ENCODE data around the gene WFDC1. TPM values are rescaled to one million over a fixed set of nuclear protein-coding genes. Genes with fewer than 3 reads are reported as not detected.

Gene WFDC1
- polyA plus RNA-seq, 1 of the 3 experiments (the other 2 are of a cell fraction), result 0.03 TPM

DNA sequence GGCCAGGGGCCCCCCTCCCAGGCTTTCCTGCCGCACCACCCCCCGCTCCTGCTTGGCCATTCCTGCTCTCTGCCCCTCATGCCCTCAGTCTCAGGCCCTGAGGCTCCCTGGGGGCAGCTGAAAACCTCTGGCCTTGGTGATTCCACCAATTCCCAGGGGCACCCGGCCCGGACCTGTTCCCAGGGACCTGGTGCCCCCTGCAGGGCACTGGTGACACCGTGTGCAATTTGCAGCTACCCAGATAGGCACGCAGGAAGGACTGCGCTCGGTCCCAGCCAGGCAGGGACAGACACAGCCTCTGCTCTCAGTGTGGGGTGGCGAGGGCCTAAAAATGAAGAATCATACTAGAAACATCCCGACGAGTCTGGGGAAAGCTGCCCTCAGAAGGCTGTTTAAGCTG, 13.4 kb downstream of the WFDC1 start:
- H4K20me1 ChIP-seq (ENCODE audit: insufficient read depth), result no peaks in the 10 kb centered on the region
- H3F3A ChIP-seq (replicated peaks; ENCODE audit: insufficient read depth), result no peaks in the 10 kb centered on the region
- no peak overlapping the region for H3K9ac ChIP-seq
- TF ChIP-seq SMC3 (IDR thresholded peaks at IDR 0.05; ENCODE audit: low read depth, low read length) (peak; percentile 57), RAD21 (IDR thresholded peaks at IDR 0.05; ENCODE audit: low read length) (peak; percentile 80), JUND (IDR thresholded peaks at IDR 0.05) (no peak)
- TF ChIP-seq, protein P1, sequence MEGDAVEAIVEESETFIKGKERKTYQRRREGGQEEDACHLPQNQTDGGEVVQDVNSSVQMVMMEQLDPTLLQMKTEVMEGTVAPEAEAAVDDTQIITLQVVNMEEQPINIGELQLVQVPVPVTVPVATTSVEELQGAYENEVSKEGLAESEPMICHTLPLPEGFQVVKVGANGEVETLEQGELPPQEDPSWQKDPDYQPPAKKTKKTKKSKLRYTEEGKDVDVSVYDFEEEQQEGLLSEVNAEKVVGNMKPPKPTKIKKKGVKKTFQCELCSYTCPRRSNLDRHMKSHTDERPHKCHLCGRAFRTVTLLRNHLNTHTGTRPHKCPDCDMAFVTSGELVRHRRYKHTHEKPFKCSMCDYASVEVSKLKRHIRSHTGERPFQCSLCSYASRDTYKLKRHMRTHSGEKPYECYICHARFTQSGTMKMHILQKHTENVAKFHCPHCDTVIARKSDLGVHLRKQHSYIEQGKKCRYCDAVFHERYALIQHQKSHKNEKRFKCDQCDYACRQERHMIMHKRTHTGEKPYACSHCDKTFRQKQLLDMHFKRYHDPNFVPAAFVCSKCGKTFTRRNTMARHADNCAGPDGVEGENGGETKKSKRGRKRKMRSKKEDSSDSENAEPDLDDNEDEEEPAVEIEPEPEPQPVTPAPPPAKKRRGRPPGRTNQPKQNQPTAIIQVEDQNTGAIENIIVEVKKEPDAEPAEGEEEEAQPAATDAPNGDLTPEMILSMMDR (IDR thresholded peaks at IDR 0.05), result peak; percentile 53
- H3K4me1 ChIP-seq (ENCODE audit: control insufficient read depth in 1 of 2, insufficient read depth in 2 of 2, low read depth in 1 of 2, low read length in 1 of 2), result no peaks in the 10 kb centered on the region
- no peak overlapping the region for H2AFZ ChIP-seq (ENCODE audit: low read depth)
- POLR2A ChIA-PET, result interaction anchor here (1.1 kb wide), 1 partner anchor 223 kb away, joined by 4 read pairs; no protein-coding TSS in a partner anchor
- WGBS (ENCODE audit: low lambda C conversion rate), result 20% methylated on average over 11 of the region's 11 CpGs
- no peak overlapping the region for H3K4me2 ChIP-seq
- CTCF ChIA-PET, result interaction anchor here (0.5 to 5.2 kb wide), 44 partner anchors 9 to 1642 kb away, joined by 3 to 53 read pairs (median 4); partner anchors contain the start of genes TAF1C and WFDC1
- H3K9me3 ChIP-seq, result no peaks in the 10 kb centered on the region
- no peaks in the 10 kb centered on the region for H3K79me2 ChIP-seq (ENCODE audit: insufficient read depth)
- peaks cover 18% of the 10 kb centered on the region; the same call in 1 of the 2 replicates for H3K27me3 ChIP-seq (ENCODE audit: insufficient read depth)
- H3K36me3 ChIP-seq (replicated peaks in 1 of 2; ENCODE audit: control insufficient read depth in 1 of 2, insufficient read depth in 2 of 2, low read length in 1 of 2), result no peaks in the 10 kb centered on the region
- DNase-seq, result peak; percentile 83
- no peak overlapping the region for H3K27ac ChIP-seq (ENCODE audit: low read depth in 2 of 2, low read length in 1 of 2)
- H3K4me3 ChIP-seq (ENCODE audit: low read depth in 2 of 2, low read length in 1 of 2), result no peak overlapping the region
- no peaks in the 10 kb centered on the region for H3K9me2 ChIP-seq

DNA sequence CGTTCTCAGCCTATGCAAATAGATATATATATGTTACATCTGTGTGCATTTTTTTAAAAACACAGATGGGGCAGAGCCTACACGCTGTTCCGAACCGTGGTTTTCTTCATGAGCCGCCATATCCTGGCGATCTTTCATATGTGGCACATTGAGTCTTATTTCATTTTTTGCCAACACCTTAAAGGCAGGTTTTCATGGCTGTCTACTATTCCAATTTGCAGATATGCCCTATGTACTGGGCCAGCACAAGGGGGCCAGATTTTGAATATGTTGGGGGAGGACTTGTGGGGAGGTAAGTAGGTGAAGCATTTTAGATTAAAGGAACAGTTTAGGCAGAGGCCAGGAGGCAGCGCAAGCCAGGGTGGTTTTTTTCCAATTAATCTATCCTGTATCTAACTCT, 16.0 kb downstream of the WFDC1 start:
- ChIA-PET CTCF (no interaction called here), POLR2A (no interaction called here)
- Histone ChIP-seq H3F3A (replicated peaks; ENCODE audit: insufficient read depth) (no peaks in the 10 kb centered on the region), H2AFZ (ENCODE audit: low read depth) (no peak overlapping the region), H3K79me2 (ENCODE audit: insufficient read depth) (no peaks in the 10 kb centered on the region), H4K20me1 (ENCODE audit: insufficient read depth) (no peaks in the 10 kb centered on the region), H3K9me2 (no peaks in the 10 kb centered on the region), H3K4me3 (ENCODE audit: low read depth in 2 of 2, low read length in 1 of 2) (no peak overlapping the region), H3K27me3 (ENCODE audit: insufficient read depth) (peaks cover 26% of the 10 kb centered on the region; the same call in 1 of the 2 replicates), H3K4me1 (ENCODE audit: control insufficient read depth in 1 of 2, insufficient read depth in 2 of 2, low read depth in 1 of 2, low read length in 1 of 2) (no peaks in the 10 kb centered on the region), H3K4me2 (no peak overlapping the region), H3K36me3 (replicated peaks in 1 of 2; ENCODE audit: control insufficient read depth in 1 of 2, insufficient read depth in 2 of 2, low read length in 1 of 2) (no peaks in the 10 kb centered on the region), H3K9me3 (no peaks in the 10 kb centered on the region), H3K27ac (ENCODE audit: low read depth in 2 of 2, low read length in 1 of 2) (no peak overlapping the region), H3K9ac (no peak overlapping the region)
- WGBS (ENCODE audit: low lambda C conversion rate), result 62% methylated on average over 7 of the region's 7 CpGs
- no peak for DNase-seq
- no peak for TF ChIP-seq FOXJ3 (CRISPR knock-in tag; IDR thresholded peaks at IDR 0.05)
- no peak for TF ChIP-seq SIN3A (IDR thresholded peaks at IDR 0.05; ENCODE audit: borderline replicate concordance, low read depth, low read length)
- TF ChIP-seq ELF1 (IDR thresholded peaks at IDR 0.05), result no peak

DNA sequence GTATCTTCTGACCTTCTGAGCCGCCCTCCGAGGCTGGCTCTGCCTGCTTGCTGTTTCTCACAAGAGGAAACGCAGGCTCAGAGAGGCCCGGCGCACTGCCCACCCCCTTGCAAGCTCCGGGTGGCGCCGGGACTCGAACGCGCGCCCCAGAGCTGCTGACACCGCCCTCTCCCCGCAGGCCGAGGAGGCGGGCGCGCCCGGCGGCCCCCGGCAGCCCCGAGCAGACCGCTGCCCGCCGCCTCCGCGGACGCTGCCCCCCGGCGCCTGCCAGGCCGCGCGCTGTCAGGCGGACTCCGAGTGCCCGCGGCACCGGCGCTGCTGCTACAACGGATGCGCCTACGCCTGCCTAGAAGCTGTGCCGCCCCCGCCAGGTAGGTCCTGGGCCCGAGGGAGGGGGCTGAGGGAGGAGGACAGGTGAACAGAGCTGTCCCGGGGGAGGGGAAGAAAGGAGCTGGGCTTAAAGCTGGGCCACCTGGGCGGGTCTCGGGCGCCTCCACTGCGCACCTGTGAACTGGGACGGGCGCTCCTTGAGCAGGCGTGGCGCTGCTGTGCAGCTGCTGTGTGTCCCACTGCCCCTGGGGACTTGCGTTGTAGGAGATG, 18.2 kb downstream of the WFDC1 start:
- POLR2A ChIA-PET, result no interaction called here
- Histone ChIP-seq H3K9ac (no peak overlapping the region), H4K20me1 (ENCODE audit: insufficient read depth) (no peaks in the 10 kb centered on the region), H3K36me3 (replicated peaks in 1 of 2; ENCODE audit: control insufficient read depth in 1 of 2, insufficient read depth in 2 of 2, low read length in 1 of 2) (no peaks in the 10 kb centered on the region), H3K27me3 (ENCODE audit: insufficient read depth) (peaks cover 18% of the 10 kb centered on the region; the same call in 1 of the 2 replicates), H3F3A (replicated peaks; ENCODE audit: insufficient read depth) (no peaks in the 10 kb centered on the region), H3K4me2 (no peak overlapping the region), H3K4me1 (ENCODE audit: control insufficient read depth in 1 of 2, insufficient read depth in 2 of 2, low read depth in 1 of 2, low read length in 1 of 2) (no peaks in the 10 kb centered on the region), H3K27ac (ENCODE audit: low read depth in 2 of 2, low read length in 1 of 2) (no peak overlapping the region), H3K4me3 (ENCODE audit: low read depth in 2 of 2, low read length in 1 of 2) (no peak overlapping the region; a peak in 1 of 4 replicates), H2AFZ (ENCODE audit: low read depth) (no peak overlapping the region), H3K9me2 (no peaks in the 10 kb centered on the region), H3K79me2 (ENCODE audit: insufficient read depth) (no peaks in the 10 kb centered on the region), H3K9me3 (no peaks in the 10 kb centered on the region)
- peak; percentile 58 for DNase-seq
- TF ChIP-seq, protein P2, sequence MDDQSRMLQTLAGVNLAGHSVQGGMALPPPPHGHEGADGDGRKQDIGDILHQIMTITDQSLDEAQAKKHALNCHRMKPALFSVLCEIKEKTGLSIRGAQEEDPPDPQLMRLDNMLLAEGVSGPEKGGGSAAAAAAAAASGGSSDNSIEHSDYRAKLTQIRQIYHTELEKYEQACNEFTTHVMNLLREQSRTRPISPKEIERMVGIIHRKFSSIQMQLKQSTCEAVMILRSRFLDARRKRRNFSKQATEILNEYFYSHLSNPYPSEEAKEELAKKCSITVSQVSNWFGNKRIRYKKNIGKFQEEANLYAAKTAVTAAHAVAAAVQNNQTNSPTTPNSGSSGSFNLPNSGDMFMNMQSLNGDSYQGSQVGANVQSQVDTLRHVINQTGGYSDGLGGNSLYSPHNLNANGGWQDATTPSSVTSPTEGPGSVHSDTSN (IDR thresholded peaks at IDR 0.05), result no peak
- TF ChIP-seq, protein P3, sequence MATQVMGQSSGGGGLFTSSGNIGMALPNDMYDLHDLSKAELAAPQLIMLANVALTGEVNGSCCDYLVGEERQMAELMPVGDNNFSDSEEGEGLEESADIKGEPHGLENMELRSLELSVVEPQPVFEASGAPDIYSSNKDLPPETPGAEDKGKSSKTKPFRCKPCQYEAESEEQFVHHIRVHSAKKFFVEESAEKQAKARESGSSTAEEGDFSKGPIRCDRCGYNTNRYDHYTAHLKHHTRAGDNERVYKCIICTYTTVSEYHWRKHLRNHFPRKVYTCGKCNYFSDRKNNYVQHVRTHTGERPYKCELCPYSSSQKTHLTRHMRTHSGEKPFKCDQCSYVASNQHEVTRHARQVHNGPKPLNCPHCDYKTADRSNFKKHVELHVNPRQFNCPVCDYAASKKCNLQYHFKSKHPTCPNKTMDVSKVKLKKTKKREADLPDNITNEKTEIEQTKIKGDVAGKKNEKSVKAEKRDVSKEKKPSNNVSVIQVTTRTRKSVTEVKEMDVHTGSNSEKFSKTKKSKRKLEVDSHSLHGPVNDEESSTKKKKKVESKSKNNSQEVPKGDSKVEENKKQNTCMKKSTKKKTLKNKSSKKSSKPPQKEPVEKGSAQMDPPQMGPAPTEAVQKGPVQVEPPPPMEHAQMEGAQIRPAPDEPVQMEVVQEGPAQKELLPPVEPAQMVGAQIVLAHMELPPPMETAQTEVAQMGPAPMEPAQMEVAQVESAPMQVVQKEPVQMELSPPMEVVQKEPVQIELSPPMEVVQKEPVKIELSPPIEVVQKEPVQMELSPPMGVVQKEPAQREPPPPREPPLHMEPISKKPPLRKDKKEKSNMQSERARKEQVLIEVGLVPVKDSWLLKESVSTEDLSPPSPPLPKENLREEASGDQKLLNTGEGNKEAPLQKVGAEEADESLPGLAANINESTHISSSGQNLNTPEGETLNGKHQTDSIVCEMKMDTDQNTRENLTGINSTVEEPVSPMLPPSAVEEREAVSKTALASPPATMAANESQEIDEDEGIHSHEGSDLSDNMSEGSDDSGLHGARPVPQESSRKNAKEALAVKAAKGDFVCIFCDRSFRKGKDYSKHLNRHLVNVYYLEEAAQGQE (IDR thresholded peaks at IDR 0.05; ENCODE audit: low read depth, low read length), result no peak
- no peak for TF ChIP-seq CHD2 (IDR thresholded peaks at IDR 0.05; ENCODE audit: low read length, partially characterized antibody)
- no peak for TF ChIP-seq EP300 (IDR thresholded peaks at IDR 0.05; ENCODE audit: borderline replicate concordance in 1 of 2, low read depth in 1 of 2, low read length in 1 of 2)
- CTCF ChIA-PET, result interaction anchor here (0.7 to 2.1 kb wide), 7 partner anchors 9 to 658 kb away, joined by 3 to 12 read pairs (median 3); no protein-coding TSS in a partner anchor
- 4% methylated on average over 37 of the region's 55 CpGs for WGBS (ENCODE audit: low lambda C conversion rate)
